ENCODE results near the gene MYBPC1. TPM values are rescaled to one million over a fixed set of nuclear protein-coding genes. Genes with fewer than 3 reads are reported as not detected.

Gene MYBPC1
- total and polyA plus RNA-seq, 9 of the 15 experiments (the other 6 are each of a cell fraction or from before 2014, with no cell fraction given), result not detected

GRCh38 chr12:101666052-101666728 is 71.4 kb downstream of the MYBPC1 start:
- BruUV-seq (replicated peaks), result no TSS peak
- Histone ChIP-seq H3K4me3 (no peak overlapping the region), H3K4me2 (ENCODE audit: insufficient read depth, low read length) (no peak overlapping the region), H3K4me1 (replicated peaks in 1 of 2; ENCODE audit: control insufficient read depth in 2 of 2, insufficient read depth in 2 of 2, low read length in 2 of 2) (no peaks in the 10 kb centered on the region; a peak in 3 of 5 replicates), H3K27ac (ENCODE audit: extremely low read depth, low read depth, low read length) (no peak overlapping the region), H3K9me1 (ENCODE audit: control insufficient read depth, insufficient read depth, low read length) (no peaks in the 10 kb centered on the region), H3K79me2 (ENCODE audit: control insufficient read depth, insufficient read depth, low read length) (no peaks in the 10 kb centered on the region), H3K36me3 (ENCODE audit: control insufficient read depth, insufficient read depth, low read length) (no peaks in the 10 kb centered on the region), H3K9me3 (replicated peaks; ENCODE audit: control insufficient read depth, insufficient read depth, low read depth, low read length) (no peaks in the 10 kb centered on the region), H2AFZ (ENCODE audit: low read depth, low read length) (peak overlapping the region; percentile 23; the same call in 1 of the 2 replicates), H3K27me3 (ENCODE audit: control insufficient read depth in 2 of 2, insufficient read depth in 2 of 2, low read length in 2 of 2) (peaks cover 2 to 7% of the 10 kb centered on the region in 2 experiments; a peak in 2 of 5 replicates), H3K9ac (ENCODE audit: insufficient read depth in 1 of 2, low read depth in 2 of 2, low read length in 2 of 2) (no peak overlapping the region), H4K20me1 (replicated peaks; ENCODE audit: control insufficient read depth, insufficient read depth, low read length) (no peaks in the 10 kb centered on the region)
- FAIRE-seq, result no peak
- WGBS (ENCODE audit: insufficient coverage, low coverage, missing lambda C conversion rate), result 16% methylated on average over 7 of the region's 7 CpGs
- intact Hi-C loops (cut with micrococcal nuclease) (no loop called here), in situ Hi-C loops (cut with MboI) (no loop called here)
- ATAC-seq, result peak; percentile 26
- ChIA-PET CTCF (ENCODE audit: low intra/inter-chr PET ratio) (no interaction called here), POLR2A (interaction anchor here (0.6 kb wide), 1 partner anchor 14 kb away, joined by 4 read pairs; no protein-coding TSS in a partner anchor)
- DNase-seq (ENCODE audit: extremely low read depth in 1 of 4, low spot score in 3 of 4), result no peak
- TF ChIP-seq GABPB2 (CRISPR knock-in tag; conservative IDR thresholded peaks at IDR 0.05) (no peak), PRDM10 (IDR thresholded peaks at IDR 0.05; ENCODE audit: partially characterized antibody) (peak; percentile 96), RFX1 (IDR thresholded peaks at IDR 0.05) (peak; percentile 42; the same call in 1 of the 2 replicates)

Measured in K562 (cell line).